Progenitor cell of endocrine pancreas (in vitro differentiated cells): ENCODE results near the gene PPM1J. TPM values are rescaled to one million over a fixed set of nuclear protein-coding genes. Genes with fewer than 3 reads are reported as not detected.
"Not testable (repeated sequence)": the region's sequence is repeated elsewhere in the genome, so short reads cannot be mapped to it uniquely, and the experiment has no call there.

Experiments used
- DNase-seq: peaks from one replicate; pipeline ENCODE4 v3.0.0; 2021; ENCODE audit warnings: low spot score; ENCODE audit not compliant: unreplicated experiment
- H3K27ac Mint-ChIP-seq: 2 replicates; pipeline ENCODE4 v1.8.0; 2021; ENCODE audit warnings: mild to moderate bottlenecking, moderate library complexity, mixed read lengths
- H3K27me3 Mint-ChIP-seq: 2 replicates; pipeline ENCODE4 v1.8.0; 2021; ENCODE audit warnings: mixed read lengths
- H3K36me3 Mint-ChIP-seq: 2 replicates; pipeline ENCODE4 v1.8.0; 2022; ENCODE audit warnings: mixed read lengths; ENCODE audit not compliant: insufficient read depth
- H3K4me1 Mint-ChIP-seq: 2 replicates; pipeline ENCODE4 v1.8.0; 2021; ENCODE audit warnings: low read depth, mixed read lengths
- H3K4me3 Mint-ChIP-seq: 2 replicates; pipeline ENCODE4 v1.8.0; 2021; ENCODE audit warnings: low read depth, mild to moderate bottlenecking, moderate library complexity, mixed read lengths
- H3K9me3 Mint-ChIP-seq: 2 replicates; pipeline ENCODE4 v1.8.0; 2021; ENCODE audit warnings: low read depth, mixed read lengths
- CTCF ChIP-seq: fragments of 200-600 bp; sonication (generic); IDR thresholded peaks from one replicate; pipeline ENCODE4 v1.5.0; 2021; ENCODE audit warnings: antibody characterized with exemption, mild to moderate bottlenecking; ENCODE audit not compliant: unreplicated experiment
- total RNA-seq: library from RNA; stranded (reverse); gene quantifications from 2 replicates; pipeline ENCODE4 v1.2.1, GENCODE V29; 2021

The PPM1J gene
- total RNA-seq, 1 donor from 2014 or later = 0.43 TPM

GRCh38 chr1:112735752-112736151 lies 20.6 kb upstream of the PPM1J start:
- Mint-ChIP-seq H3K27ac (no peak overlapping the region), H3K4me3 (no peak overlapping the region), H3K4me1 (no peaks in the 10 kb centered on the region), H3K9me3 (no peaks in the 10 kb centered on the region), H3K36me3 (no peaks in the 10 kb centered on the region), H3K27me3 (peaks cover 24% of the 10 kb centered on the region)
- DNase-seq = no peak
- no peak for TF ChIP-seq CTCF

GRCh38 chr1:112731451-112731850 lies 16.3 kb upstream of the PPM1J start:
- Mint-ChIP-seq H3K4me3 (no peak overlapping the region), H3K9me3 (no peaks in the 10 kb centered on the region), H3K27me3 (peaks cover 8% of the 10 kb centered on the region), H3K36me3 (no peaks in the 10 kb centered on the region), H3K4me1 (peaks cover 15% of the 10 kb centered on the region), H3K27ac (no peak overlapping the region)
- TF ChIP-seq CTCF = no peak
- DNase-seq = no peak

- Mint-ChIP-seq H3K27me3 (peaks cover 8% of the 10 kb centered on the region), H3K4me1 (peaks cover 15% of the 10 kb centered on the region), H3K9me3 (no peaks in the 10 kb centered on the region), H3K36me3 (no peaks in the 10 kb centered on the region), H3K27ac (no peak overlapping the region), H3K4me3 (no peak overlapping the region)
- no peak for DNase-seq
- TF ChIP-seq CTCF = no peak
Observed at GRCh38 chr1:112729909-112730308, 14.8 kb upstream of the PPM1J start.

- H3K4me3 Mint-ChIP-seq, H3K27me3 Mint-ChIP-seq, H3K9me3 Mint-ChIP-seq, H3K36me3 Mint-ChIP-seq, DNase-seq: not testable (repeated sequence)
- Mint-ChIP-seq H3K4me1 (peaks cover 15% of the 10 kb centered on the region), H3K27ac (peak overlapping the region; percentile 41)
Observed at GRCh38 chr1:112729011-112729410, 13.9 kb upstream of the PPM1J start.

- peak overlapping the region; percentile 41 for H3K27ac Mint-ChIP-seq
- H3K4me1 Mint-ChIP-seq = peaks cover 16% of the 10 kb centered on the region
- not testable (repeated sequence) for DNase-seq, H3K27me3 Mint-ChIP-seq, H3K4me3 Mint-ChIP-seq, H3K9me3 Mint-ChIP-seq, H3K36me3 Mint-ChIP-seq
Observed at GRCh38 chr1:112728306-112728971, 13.3 kb upstream of the PPM1J start.

- DNase-seq = no peak
- peaks cover 18% of the 10 kb centered on the region for H3K4me1 Mint-ChIP-seq
- H3K9me3 Mint-ChIP-seq = no peaks in the 10 kb centered on the region
- TF ChIP-seq CTCF = no peak
- peaks cover 5% of the 10 kb centered on the region for H3K27me3 Mint-ChIP-seq
- H3K36me3 Mint-ChIP-seq = no peaks in the 10 kb centered on the region
- H3K4me3 Mint-ChIP-seq = no peak overlapping the region
- no peak overlapping the region for H3K27ac Mint-ChIP-seq
Observed at GRCh38 chr1:112727716-112728115, 12.6 kb upstream of the PPM1J start.

GRCh38 chr1:112724240-112724639 lies 9.1 kb upstream of the PPM1J start:
- H3K27ac Mint-ChIP-seq, H3K36me3 Mint-ChIP-seq, H3K9me3 Mint-ChIP-seq: not testable (repeated sequence)

More at GRCh38 chr1:112724240-112724639, 9.1 kb upstream of the PPM1J start:
- peaks cover 14% of the 10 kb centered on the region for H3K4me1 Mint-ChIP-seq
- peaks cover 31% of the 10 kb centered on the region for H3K27me3 Mint-ChIP-seq
- H3K4me3 Mint-ChIP-seq, DNase-seq: not testable (repeated sequence)
